OCI-LY7 (cell line): ENCODE results near the gene CARMIL1. TPM values are rescaled to one million over a fixed set of nuclear protein-coding genes. Genes with fewer than 3 reads are reported as not detected.
A peak's percentile ranks its signal among the peaks of the same experiment; 100 is the strongest.

Experiments
- BruUV-seq: library from RNA; stranded (reverse); fragments of 400-500 nt; replicated peaks from 2 replicates; lab custom pipeline; 2021; lab: Mats Ljungman, UMichigan
- CTCF ChIA-PET: fragments of 300-600 bp; sonication (Branson Sonifier 250); formaldehyde crosslinking; loops from one replicate; lab custom pipeline; 2022; ENCODE audit warnings: antibody characterized with exemption; ENCODE audit not compliant: unreplicated experiment; lab: Charles Lee
- POLR2A ChIA-PET: fragments of 300-600 bp; sonication (Branson Sonifier 250); formaldehyde crosslinking; loops from one replicate; lab custom pipeline; 2022; ENCODE audit warnings: antibody characterized with exemption; lab: Charles Lee
- DNase-seq: peaks from one replicate; pipeline ENCODE4 v3.0.0-alpha.2; 2015; ENCODE audit warnings: low spot score
- H2AFZ ChIP-seq: fragments of 200-600 bp; sonication (generic), shearing (Covaris generic); 2 replicates; pipeline ENCODE4 v1.6.1; 2014; ENCODE audit warnings: mild to moderate bottlenecking, antibody characterized with exemption, low read length, moderate library complexity
- H3K27ac ChIP-seq: fragments of 200-600 bp; sonication (generic); 2 replicates; pipeline ENCODE4 v1.5.1; 2014; ENCODE audit warnings: mixed run types, low read depth, mild to moderate bottlenecking, moderate library complexity, low read length, inconsistent platforms; ENCODE audit not compliant: poor library complexity, severe bottlenecking
- H3K36me3 ChIP-seq: fragments of 200-600 bp; sonication (generic); 2 replicates; pipeline ENCODE4 v1.6.1; 2014; ENCODE audit warnings: mild to moderate bottlenecking, antibody characterized with exemption, low read length, moderate library complexity, mixed read lengths; ENCODE audit not compliant: insufficient read depth
- H3K4me1 ChIP-seq: fragments of 200-600 bp; sonication (generic); 2 replicates; pipeline ENCODE4 v1.5.1; 2014; ENCODE audit warnings: mild to moderate bottlenecking, low read length; ENCODE audit not compliant: insufficient read depth, poor library complexity, severe bottlenecking
- H3K4me2 ChIP-seq: fragments of 200-600 bp; sonication (generic); 2 replicates; pipeline ENCODE4 v1.6.1; 2014; ENCODE audit warnings: mild to moderate bottlenecking, low read length
- H3K4me3 ChIP-seq: fragments of 200-600 bp; sonication (generic); 2 replicates; pipeline ENCODE4 v1.5.1; 2014; ENCODE audit warnings: mild to moderate bottlenecking, low read depth, low read length; ENCODE audit not compliant: poor library complexity, severe bottlenecking
- H3K79me2 ChIP-seq: fragments of 200-600 bp; sonication (generic); 2 replicates; pipeline ENCODE4 v1.6.1; 2016; ENCODE audit warnings: low read depth, mild to moderate bottlenecking, low read length, moderate library complexity, mixed read lengths; ENCODE audit not compliant: insufficient read depth
- H3K9me2 ChIP-seq: fragments of 200-600 bp; sonication (generic); 2 replicates; pipeline ENCODE4 v1.6.1; 2016; ENCODE audit warnings: mild to moderate bottlenecking, low read length, mixed read lengths; ENCODE audit not compliant: insufficient read depth
- H3K9me3 ChIP-seq: fragments of 200-600 bp; sonication (generic); 2 replicates; pipeline ENCODE4 v1.6.1; 2014; ENCODE audit warnings: mild to moderate bottlenecking, mixed run types, low read length, mixed read lengths
- H4K20me1 ChIP-seq: fragments of 200-600 bp; sonication (generic); 2 replicates; pipeline ENCODE4 v1.6.1; 2014; ENCODE audit warnings: mild to moderate bottlenecking, antibody characterized with exemption, low read length, moderate library complexity, mixed read lengths; ENCODE audit not compliant: insufficient read depth
- CTCF ChIP-seq: fragments of 200-600 bp; sonication (generic); conservative IDR thresholded peaks from 2 replicates; pipeline ENCODE4 v1.5.1; 2014; ENCODE audit warnings: mild to moderate bottlenecking, antibody characterized with exemption, low read length, moderate library complexity, mixed read lengths
- EZH2phosphoT487 ChIP-seq: fragments of 200-600 bp; sonication (generic); IDR thresholded peaks from 2 replicates; pipeline ENCODE4 v1.6.1; 2018; ENCODE audit warnings: low read depth, borderline replicate concordance, mild to moderate bottlenecking, mixed run types, antibody characterized with exemption, low read length, moderate library complexity, mixed read lengths
- intact Hi-C: fragments of 100-400 bp; cut with micrococcal nuclease; formaldehyde crosslinking; loops from one replicate; pipeline ENCODE4 v1.10.0; 2022; ENCODE audit not compliant: unreplicated experiment
- total RNA-seq, 2 experiments: library from RNA; depleted of rRNA in 1 of 2; stranded (reverse); fragments of >200 nt in 1 of 2; shearing (Covaris generic) in 1 of 2; gene quantifications; 2 replicates each; pipeline ENCODE4 v1.2.3, GENCODE V29; 2014 to 2022

Gene CARMIL1
- total RNA-seq, 2 experiments from 2014 or later = 25.5 to 40.1 TPM

DNA sequence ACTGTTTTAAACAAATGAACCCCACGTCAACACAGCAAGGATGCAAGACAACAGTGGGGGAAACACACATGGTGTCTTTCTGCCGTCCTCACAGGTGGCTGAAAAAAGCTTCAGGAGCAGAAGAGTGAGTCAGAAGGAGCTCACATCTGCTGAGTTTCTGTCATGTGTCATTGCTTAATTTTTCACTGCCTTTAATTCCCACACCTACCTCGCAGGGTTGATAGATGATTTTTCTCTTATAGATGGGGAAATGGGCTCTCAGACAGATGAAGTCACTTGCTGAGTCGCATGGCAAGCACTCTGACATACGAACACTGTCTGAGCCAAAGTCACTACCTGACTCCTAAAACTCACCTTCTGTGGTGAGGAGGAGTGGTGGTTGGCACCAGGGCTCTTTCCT, 28.3 kb upstream of the CARMIL1 start:
- Histone ChIP-seq H3K27ac (no peak overlapping the region), H3K36me3 (no peaks in the 10 kb centered on the region), H3K4me3 (no peak overlapping the region), H3K4me1 (peaks cover 7% of the 10 kb centered on the region), H3K9me2 (no peaks in the 10 kb centered on the region), H3K4me2 (no peak overlapping the region), H3K9me3 (no peaks in the 10 kb centered on the region), H2AFZ (peak overlapping the region; percentile 23; the same call in 1 of the 2 replicates), H4K20me1 (no peaks in the 10 kb centered on the region), H3K79me2 (no peaks in the 10 kb centered on the region)
- BruUV-seq = no TSS peak
- POLR2A ChIA-PET = interaction anchor here (0.6 to 1.8 kb wide), 6 partner anchors 15 to 765 kb away, joined by 3 to 7 read pairs (median 4); no protein-coding TSS in a partner anchor
- intact Hi-C loops = no loop called here
- TF ChIP-seq CTCF = no peak
- no peak for TF ChIP-seq EZH2phosphoT487
- CTCF ChIA-PET = interaction anchor here (1.8 kb wide), 1 partner anchor 15 kb away, joined by 6 read pairs; no protein-coding TSS in a partner anchor
- DNase-seq = peak; percentile 33

- no TSS peak for BruUV-seq
- POLR2A ChIA-PET = interaction anchor here (0.5 to 1.8 kb wide), 10 partner anchors 14 to 765 kb away, joined by 3 to 7 read pairs (median 4); no protein-coding TSS in a partner anchor
Measured at GRCh38 chr6:25251426-25251825, 27.7 kb upstream of the CARMIL1 start.

More at GRCh38 chr6:25251426-25251825, 27.7 kb upstream of the CARMIL1 start:
- Histone ChIP-seq H3K9me2 (no peaks in the 10 kb centered on the region), H2AFZ (peak overlapping the region; percentile 23; the same call in 1 of the 2 replicates), H3K4me1 (peaks cover 7% of the 10 kb centered on the region), H4K20me1 (no peaks in the 10 kb centered on the region), H3K4me3 (no peak overlapping the region), H3K9me3 (no peaks in the 10 kb centered on the region), H3K36me3 (no peaks in the 10 kb centered on the region), H3K79me2 (no peaks in the 10 kb centered on the region), H3K27ac (no peak overlapping the region), H3K4me2 (no peak overlapping the region)
- no peak for DNase-seq
- CTCF ChIA-PET = interaction anchor here (1.8 kb wide), 1 partner anchor 15 kb away, joined by 6 read pairs; no protein-coding TSS in a partner anchor
- no peak for TF ChIP-seq CTCF
- TF ChIP-seq EZH2phosphoT487 = no peak
- intact Hi-C loops = no loop called here
